HG03354 (cell line): ENCODE results near the gene HJURP.
"Not testable (repeated sequence)": the region's sequence is repeated elsewhere in the genome, so short reads cannot be mapped to it uniquely, and the experiment has no call there.

Source experiments
- ATAC-seq: cut with Tn5 transposase; IDR thresholded peaks from one replicate; pipeline ENCODE4 v1.9.1; 2021; ENCODE audit warnings: mild to moderate bottlenecking; ENCODE audit not compliant: unreplicated experiment, poor library complexity, severe bottlenecking

HJURP gene, protein sequence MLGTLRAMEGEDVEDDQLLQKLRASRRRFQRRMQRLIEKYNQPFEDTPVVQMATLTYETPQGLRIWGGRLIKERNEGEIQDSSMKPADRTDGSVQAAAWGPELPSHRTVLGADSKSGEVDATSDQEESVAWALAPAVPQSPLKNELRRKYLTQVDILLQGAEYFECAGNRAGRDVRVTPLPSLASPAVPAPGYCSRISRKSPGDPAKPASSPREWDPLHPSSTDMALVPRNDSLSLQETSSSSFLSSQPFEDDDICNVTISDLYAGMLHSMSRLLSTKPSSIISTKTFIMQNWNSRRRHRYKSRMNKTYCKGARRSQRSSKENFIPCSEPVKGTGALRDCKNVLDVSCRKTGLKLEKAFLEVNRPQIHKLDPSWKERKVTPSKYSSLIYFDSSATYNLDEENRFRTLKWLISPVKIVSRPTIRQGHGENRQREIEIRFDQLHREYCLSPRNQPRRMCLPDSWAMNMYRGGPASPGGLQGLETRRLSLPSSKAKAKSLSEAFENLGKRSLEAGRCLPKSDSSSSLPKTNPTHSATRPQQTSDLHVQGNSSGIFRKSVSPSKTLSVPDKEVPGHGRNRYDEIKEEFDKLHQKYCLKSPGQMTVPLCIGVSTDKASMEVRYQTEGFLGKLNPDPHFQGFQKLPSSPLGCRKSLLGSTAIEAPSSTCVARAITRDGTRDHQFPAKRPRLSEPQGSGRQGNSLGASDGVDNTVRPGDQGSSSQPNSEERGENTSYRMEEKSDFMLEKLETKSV

DNA sequence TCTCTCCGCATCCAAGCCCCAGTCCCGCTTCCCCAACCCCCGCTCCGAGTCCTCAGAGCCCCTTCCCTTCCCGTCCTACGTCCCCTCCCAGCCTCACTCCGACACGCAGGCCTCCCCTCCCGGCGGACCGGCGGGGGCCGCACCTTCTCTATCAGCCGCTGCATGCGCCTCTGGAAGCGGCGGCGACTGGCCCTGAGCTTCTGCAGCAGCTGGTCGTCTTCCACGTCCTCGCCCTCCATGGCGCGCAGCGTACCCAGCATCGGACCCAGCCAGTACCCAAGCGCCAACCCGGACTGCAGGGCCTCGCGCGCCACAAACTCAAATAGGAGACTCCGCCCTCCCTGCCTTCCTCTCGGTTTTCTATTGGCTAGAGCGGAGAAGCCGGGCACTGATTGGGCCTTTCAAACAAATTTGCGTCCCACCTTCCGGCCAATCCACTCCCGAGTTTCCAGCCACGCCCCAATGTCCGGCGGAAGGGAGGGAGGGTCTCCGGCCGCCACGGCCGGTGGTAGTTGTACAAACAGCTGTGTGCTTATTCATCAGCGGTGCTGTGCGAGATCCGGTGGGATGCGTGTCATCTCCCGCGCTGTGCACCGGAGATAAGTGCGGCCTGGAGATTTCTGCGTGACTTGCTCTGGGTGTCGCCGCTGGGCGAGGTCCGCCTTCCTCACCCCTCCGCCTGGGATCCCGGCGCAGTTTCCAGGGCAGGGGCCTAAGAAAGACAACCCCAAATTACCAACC is at the start of gene HJURP:
HJURP (minus strand) TSS at position 295 of the 741 bp plus-strand sequence; CDS start at position 260, 35 bp downstream.
- ATAC-seq: peak; percentile 97

DNA sequence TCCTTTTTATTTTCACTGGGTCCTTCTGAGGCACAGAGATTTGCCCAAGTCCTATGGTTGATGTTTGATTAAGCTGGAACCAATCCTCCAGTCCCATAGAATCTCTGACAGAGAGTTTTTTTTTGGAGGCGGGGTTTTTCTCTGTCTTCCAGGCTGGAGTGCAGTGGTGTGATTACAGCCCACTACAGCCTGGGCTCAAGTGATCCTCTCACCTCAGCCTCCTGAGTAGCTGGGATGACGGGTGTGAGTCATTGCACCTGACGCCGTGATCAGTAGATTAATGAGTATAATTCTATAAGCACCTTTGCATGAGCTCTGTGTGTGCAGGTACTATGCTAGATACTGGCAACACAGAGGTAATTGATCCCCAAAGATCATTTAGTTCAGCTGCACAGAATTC is 47.5 kb upstream of the HJURP start:
- no peak for ATAC-seq

DNA sequence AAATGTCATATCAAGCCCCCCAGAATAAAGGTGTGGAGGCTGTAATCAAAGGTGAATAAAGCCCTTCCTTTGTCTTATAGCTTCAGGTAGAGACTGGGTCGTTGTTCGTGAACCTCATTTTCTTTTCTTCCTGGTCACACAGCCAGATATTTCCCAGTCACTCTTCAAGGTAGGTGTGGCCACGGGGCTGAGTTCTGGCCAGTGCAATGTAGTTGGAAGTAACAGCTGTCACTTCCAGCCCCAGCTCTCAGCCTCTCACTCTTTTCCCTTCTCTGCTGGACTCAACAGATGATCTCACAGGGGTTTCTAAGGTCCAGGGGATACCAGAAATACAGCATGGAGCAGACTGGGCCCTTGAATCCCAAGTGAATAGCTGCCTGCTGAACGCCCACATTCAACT is 47.0 kb upstream of the HJURP start:
- no peak for ATAC-seq

DNA sequence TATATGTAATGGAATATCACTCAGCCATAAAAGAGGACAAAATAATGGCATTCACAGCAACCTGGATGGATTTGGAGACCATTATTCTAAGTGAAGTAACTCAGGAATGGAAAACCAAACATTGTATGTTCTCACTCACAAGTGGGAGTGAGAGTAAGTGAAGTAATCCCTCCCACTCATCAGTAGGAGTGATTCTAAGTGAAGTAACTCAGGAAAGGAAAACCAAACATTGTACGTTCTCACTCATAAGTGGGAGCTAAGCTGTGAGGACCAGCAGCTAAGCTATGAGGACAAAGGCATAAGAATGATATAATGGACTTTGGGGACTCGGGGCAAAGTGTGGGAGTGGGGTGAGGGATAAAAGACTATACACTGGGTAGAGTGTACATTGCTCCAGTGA is 41.9 kb upstream of the HJURP start:
- not testable (repeated sequence) for ATAC-seq

DNA sequence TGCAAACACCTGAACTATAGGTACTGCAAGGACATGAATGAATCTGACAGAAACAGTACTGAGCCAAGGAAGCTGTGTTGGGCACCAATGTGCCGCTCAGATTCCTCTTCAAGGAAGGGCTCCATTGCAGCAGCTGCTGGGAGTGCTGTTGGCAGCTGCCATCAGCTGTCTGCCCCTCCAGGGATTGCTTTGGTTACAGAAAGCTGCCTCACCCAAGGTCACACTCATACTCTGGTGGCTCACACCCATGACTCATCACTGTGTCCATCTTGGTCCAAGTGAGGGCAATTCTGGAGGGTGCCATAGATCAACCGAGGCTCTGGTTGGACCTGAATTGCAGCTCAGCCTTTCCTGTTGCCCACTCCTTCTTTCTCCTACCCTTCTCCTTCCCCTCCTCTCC is 38.5 kb upstream of the HJURP start:
- ATAC-seq: no peak

DNA sequence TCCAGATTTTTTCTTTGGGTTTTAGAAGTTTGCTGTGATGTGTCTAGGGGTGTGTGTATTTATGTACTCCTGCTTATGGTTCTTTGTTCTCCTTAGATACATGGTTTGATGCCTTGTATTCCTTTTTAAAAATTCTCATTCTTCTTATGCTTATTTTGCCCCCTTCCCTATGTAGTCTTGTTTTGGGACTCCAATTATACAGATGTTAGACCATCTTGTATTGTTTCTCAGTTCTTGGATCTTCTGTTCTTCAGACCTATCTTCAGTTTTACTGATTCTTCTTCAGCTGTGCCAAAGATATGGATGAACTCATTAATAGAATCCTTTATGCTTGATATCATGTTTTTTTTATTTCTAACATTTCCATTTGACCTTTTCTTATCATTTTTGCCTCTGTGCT is 28.0 kb upstream of the HJURP start:
- no peak for ATAC-seq

DNA sequence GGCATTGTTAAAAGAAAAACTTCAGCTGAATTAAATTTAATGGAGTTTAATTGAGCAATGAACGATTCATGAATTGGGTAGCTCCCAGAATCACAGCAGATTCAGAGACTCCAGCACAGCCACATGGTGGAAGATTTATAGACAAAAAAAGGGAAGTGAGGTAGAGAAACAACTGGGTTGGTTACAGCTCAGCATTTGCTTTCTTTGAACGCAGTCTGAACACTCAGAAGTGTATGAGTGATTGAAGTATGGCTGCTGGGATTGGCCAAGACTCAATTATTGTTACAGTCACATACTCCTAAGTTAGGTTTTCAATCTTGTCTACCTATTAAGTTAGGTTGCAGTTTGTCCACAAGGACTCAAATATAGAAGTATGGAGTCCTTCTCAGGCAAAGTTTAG is 17.8 kb upstream of the HJURP start:
- not testable (repeated sequence) for ATAC-seq

DNA sequence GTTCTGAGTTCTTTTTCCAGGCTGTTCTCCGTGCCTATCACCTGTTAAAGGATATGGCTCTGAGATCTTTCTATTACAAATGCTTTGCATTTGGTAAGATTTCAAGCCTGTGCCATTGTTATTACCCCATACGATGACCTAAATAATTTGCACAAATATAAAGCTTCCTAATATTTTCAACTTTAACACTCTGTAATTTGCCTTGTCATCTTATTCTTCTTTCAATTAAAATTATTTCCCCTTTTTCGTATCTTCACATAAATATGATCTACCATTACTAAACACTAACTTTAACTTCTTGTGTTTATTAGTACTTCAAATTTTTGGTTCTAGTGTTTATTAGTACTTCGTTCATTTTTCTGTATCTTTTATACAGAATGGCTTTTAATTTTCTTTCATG is 17.1 kb upstream of the HJURP start:
- ATAC-seq: no peak

DNA sequence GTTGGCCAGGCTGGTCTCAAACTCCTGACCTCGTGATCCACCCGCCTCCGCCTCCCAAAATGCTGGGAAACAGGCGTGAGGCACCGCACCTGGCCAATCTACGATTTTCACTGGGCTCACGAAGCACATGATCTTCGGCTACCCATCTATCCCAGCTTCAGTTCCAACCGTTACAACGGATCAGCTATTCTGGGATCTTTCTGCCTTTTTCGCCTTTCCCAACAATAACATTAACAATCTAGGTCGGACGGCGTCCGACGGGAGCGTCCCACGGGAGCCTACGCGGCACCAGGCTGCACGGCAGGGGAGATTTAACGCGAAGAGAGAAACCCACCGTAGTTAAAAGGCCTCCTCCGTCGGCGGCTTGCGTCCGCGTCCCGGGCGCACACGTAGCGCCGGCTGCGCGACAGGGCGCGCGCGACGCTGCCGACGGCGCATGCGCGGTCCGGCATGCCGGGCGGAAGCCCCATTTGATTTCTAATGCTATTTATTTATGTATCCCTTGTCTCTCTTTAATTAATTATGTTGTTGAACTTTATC is 13.7 kb upstream of the HJURP start, which contains the start of gene MSL3B:
MSL3B (minus strand) TSS at position 394 of the 540 bp plus-strand sequence.
- ATAC-seq: peak; percentile 79

DNA sequence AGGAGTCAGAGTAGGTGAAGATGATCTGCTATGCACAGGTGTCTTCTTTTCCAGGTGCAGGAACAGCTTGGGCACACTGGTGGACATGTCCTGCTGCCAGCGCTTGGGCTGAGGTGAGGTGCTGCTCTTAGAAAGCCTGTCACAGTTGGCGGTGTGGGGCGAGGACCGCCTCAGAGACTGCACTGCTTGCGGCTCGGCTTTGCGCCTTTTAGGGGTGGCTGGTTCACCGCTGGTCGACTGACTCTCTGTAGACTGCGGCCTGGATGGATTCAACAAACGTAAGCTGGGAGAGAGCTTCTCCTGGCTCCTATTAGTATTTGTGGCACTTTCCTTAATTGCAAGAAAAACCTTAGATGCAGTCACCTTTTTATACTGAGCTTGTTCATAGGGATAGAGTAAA is 12.1 kb upstream of the HJURP start:
- ATAC-seq: no peak

DNA sequence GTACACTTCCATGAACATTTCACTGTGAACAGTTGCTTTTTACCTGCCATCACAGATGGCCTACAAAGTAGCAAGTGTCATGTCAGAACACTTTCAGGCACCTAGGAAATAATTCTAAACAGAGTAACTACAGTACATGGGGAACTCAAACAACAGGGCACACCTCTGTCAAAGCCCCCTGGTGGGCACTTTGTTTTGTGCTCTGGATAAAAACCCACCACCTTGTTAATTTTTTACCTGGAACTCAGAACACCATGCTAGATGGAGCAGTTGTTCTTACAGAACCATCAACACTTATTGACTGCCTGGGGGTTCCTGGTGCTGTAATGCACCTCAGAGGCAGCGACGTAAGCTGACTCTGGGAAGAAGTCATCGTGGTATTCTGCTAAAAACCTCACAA is 11.5 kb upstream of the HJURP start:
- peak; percentile 54 for ATAC-seq

DNA sequence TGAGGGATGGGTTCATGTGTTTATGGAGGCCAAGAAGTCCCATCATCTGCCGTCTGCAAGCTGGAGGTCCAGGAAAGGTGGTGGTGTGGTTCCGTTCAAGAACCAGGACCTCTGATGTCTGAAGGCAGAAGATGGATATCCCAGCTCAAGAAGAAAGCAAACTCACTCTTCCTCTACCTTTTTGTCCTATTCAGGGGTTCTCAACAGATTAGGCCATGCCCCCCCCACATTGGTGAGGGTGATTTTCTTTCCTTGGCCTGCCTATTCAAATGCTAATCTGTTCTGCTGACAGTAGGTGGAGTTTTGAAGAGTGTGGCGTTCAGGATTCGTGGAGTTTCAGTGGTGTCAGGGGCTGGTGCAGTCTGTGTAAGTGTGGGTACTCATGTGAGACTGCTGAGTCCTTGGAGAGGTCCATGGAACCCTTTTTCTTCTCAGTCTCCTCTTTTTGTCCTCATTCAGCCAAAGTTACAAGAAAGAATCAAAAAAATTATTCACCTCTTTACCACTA is 8.0 kb upstream of the HJURP start:
- no peak for ATAC-seq

DNA sequence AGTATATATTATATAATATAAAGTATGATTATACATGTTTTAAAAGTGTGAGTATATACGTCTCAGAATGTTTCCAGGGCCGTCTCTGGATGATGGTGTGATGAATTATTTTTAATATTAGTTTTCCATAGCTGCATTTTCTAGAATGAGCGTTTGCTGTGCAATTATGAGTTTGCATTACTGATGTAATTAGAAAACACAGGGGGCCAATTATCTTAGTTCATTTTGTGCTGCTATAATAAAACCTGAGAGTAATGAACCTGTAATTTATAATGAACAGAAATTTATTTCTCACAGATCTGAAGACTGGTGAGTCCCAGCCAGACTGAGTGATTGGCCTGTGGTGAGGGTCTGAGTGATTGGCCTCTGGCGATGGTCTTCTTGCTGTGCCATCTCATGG is 4.0 kb upstream of the HJURP start:
- no peak for ATAC-seq

DNA sequence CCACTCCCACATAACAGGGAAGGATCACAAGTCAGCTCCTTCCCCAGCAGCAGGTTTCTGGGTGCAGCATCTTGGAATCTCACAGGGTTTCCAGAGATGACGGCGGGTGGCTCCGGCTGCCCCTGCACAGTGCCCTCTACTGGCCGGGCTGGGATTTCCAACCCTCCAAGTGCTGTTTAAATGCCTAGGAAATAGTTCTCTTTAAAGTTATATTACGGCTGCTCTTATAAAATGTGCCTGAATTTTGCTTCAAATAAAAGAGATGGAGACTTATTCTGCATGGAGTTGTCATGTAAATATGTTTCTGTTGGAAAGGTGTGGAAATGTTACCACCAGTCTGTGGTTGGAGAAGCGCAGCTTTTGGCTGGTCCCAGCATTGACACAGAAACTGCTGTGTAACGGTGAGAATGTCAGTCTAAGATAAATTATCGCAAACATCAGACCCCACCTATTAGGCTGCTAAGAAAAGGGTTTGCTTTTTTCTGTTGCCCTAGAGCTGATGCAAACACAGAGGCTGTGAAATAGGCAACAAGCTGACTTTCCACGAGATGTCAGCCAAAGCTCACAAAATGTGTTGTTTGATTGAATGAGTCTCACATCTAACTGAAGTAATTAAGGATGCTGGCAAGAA is 3.3 kb upstream of the HJURP start:
- ATAC-seq: peak; percentile 23

DNA sequence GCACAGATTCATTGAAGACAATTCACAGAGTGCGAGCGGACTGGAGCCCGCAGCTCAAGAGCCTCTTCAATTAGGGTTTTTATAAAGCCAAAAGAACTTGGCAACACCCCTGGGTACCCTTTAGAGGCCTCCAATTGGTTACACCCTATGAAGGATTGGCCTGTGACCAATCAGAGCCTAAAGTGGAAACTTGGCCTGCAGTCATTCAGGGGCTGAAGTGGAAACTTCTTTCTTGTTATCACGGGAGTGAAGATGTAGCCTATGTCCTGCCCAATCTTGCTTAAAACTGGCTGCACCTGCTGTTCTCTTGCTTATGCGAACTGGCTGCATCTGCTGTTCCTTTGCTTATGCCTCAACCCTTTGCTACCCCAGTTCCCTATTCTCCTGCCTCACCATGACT is 1.8 kb upstream of the HJURP start:
- no peak for ATAC-seq

DNA sequence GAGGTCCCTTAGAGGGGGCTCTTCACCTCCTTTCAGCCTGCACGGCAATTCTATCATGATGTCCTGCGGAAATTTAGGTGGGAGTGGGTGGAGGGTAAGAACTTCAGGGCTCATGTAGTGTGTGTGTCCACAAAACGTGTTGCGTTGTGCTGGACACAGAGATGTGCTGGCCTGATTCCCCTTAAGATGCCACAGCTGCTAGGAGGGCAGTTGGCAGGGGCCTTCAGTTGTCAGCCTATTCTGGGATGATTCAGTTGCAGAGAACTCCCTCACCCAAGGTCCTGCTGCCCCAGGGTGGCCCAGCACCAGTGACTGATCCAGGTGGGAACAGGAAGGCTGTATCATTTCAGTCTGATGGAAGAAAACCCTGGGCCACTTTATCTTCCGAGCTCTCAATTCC is 1.0 kb upstream of the HJURP start:
- ATAC-seq: no peak

DNA sequence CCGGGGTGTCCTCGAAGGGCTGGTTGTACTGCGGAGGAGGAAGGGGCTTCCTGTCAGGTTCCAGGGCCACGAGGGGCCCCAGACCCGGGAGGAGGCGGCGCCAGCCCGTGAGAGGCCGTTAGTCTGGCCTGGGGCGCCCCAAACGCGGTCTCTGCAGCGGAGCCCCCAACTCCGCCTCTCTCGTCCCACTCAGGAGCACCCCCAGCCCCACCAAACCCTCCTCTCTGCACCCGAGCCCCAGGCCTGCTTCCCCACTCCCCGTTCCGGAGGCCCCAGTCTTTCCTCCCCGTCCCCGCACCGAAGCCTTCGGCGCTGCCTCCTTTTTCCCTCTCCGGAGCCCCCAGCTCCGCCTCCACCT is 473 bp downstream of the HJURP start:
- peak; percentile 2 for ATAC-seq

DNA sequence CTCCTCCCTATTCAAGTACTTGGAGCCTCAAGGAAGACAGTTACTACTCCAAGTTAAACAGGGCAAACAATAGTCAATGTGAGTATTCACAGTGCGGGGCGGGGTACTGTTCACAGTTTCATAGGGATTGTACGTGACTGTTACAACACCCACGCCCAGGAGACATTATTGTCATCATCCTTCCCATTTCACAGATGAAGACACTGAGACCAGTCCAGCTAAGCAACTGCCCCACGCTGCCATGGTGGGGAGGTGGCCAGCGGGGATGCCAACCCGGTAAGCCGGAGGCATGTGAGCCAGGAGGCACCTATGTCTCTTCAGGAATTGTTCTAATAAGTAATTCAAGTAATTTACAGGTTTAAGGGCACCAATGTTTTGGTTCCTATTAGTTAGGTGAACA is 982 bp downstream of the HJURP start:
- no peak for ATAC-seq

DNA sequence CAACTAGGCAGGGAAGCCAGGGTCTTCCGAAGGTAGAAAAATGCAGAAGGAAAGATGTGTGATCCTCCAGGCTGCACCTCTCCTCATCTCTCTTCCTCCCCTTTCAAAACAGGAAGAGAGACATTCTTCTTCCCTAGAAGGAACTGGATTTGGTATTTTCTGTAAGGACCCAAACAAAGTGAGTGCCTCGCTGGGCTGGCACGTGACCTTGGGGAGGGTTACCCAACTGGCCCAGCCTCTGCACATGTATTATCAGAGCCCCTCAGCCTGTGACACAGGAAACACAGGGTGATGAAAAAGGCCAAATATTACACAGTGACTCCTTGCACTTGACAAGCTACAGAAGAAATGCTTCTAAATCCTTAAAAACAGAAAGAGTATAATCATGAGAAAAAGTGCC is 2.3 kb downstream of the HJURP start:
- ATAC-seq: no peak

DNA sequence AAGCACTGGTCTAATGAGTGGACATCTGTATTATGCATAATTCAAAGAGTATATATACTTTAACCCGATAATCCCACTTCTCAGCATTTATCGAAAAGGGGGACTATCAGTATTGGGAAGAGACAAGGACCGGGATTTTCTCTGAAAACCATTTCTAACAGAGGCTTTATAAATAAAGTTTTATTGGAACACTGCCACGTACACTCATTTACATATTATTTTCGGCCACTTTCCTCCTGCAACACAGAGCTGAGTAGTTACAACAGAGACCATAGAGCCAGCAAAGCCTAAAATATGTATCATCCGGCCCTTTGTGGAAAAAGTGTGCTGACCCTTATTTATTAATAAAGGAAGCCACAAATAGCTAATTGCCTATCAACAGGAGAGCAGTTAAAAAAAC is 3.2 kb downstream of the HJURP start:
- ATAC-seq: no peak
